Lower leg skin (tissue), 4 donors: ENCODE results near the gene PQBP1. TPM values are rescaled to one million over a fixed set of nuclear protein-coding genes. Genes with fewer than 3 reads are reported as not detected.

Source experiments
- DNase-seq, 2 donors: peaks; one replicate each; pipeline ENCODE4 v3.0.0-alpha.2; 2019; ENCODE audit warnings: low spot score in 2 of 2
- H3K4me3 ChIP-seq: fragments of 200-600 bp; sonication (generic); 2 replicates; pipeline ENCODE4 v1.5.1; 2017; ENCODE audit warnings: mild to moderate bottlenecking, low read depth; ENCODE audit not compliant: poor library complexity, severe bottlenecking
- POLR2A ChIP-seq, 2 donors: fragments of 450-650 bp; IDR thresholded peaks; one replicate each; pipeline ENCODE4 v1.6.1; 2016 to 2017; ENCODE audit warnings: antibody characterized with exemption in 2 of 2, mild to moderate bottlenecking in 1 of 2, moderate library complexity in 1 of 2
- WGBS, 2 donors: methylation state at CpG; one replicate each; pipeline ENCODE4 v1.1.5; 2018; 5-methylcytosine and 5-hydroxymethylcytosine counted together
- intact Hi-C: fragments of 100-400 bp; cut with DNase I; formaldehyde crosslinking; loops from one replicate; pipeline ENCODE4 v1.15.0; 2023; ENCODE audit warnings: low total_unique reads
- total RNA-seq, 4 donors: library from RNA; depleted of rRNA; stranded (reverse); fragments of >200 nt; gene quantifications; one replicate each; pipeline ENCODE4 v1.1.0, GENCODE V29; 2016
- TF ChIP-seq, protein P1 (sequence below), 3 donors: fragments of 450-650 bp; IDR thresholded peaks; one replicate each; pipeline ENCODE4 v1.5.1; 2016; ENCODE audit warnings: antibody characterized with exemption in 3 of 3, mild to moderate bottlenecking in 3 of 3, moderate library complexity in 2 of 3

PQBP1 gene
- total RNA-seq, 4 donors from 2014 or later = 68.0 to 88.6 (median 73.6) TPM

DNA sequence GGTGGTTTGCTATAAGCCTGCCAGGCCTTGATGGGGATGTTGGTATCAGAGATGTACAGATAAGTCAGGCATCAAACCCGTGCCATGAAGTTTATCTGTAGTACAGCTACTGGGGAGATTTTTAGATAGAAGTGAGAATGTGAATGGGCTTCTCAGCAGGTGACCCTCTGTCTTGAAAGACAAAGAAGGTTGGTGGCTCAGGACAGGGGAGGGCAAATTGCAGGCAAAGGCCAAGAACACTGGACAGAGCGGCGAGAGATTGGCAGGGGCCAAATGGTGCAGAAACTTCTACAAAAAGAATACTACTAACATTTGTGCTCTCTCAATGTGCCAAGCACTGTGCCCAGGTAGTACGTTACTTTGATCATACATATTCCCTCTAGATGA, 23.0 kb downstream of the PQBP1 start:
- intact Hi-C loops = no loop called here
- DNase-seq = no peak
- TF ChIP-seq, protein P1, sequence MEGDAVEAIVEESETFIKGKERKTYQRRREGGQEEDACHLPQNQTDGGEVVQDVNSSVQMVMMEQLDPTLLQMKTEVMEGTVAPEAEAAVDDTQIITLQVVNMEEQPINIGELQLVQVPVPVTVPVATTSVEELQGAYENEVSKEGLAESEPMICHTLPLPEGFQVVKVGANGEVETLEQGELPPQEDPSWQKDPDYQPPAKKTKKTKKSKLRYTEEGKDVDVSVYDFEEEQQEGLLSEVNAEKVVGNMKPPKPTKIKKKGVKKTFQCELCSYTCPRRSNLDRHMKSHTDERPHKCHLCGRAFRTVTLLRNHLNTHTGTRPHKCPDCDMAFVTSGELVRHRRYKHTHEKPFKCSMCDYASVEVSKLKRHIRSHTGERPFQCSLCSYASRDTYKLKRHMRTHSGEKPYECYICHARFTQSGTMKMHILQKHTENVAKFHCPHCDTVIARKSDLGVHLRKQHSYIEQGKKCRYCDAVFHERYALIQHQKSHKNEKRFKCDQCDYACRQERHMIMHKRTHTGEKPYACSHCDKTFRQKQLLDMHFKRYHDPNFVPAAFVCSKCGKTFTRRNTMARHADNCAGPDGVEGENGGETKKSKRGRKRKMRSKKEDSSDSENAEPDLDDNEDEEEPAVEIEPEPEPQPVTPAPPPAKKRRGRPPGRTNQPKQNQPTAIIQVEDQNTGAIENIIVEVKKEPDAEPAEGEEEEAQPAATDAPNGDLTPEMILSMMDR (IDR thresholded peaks at IDR 0.05) = no peak
- no peak for TF ChIP-seq POLR2A (IDR thresholded peaks at IDR 0.05)
- WGBS, 2 donors = 72 to 83% methylated on average over 4 of the region's 4 CpGs
- H3K4me3 ChIP-seq = no peak overlapping the region

DNA sequence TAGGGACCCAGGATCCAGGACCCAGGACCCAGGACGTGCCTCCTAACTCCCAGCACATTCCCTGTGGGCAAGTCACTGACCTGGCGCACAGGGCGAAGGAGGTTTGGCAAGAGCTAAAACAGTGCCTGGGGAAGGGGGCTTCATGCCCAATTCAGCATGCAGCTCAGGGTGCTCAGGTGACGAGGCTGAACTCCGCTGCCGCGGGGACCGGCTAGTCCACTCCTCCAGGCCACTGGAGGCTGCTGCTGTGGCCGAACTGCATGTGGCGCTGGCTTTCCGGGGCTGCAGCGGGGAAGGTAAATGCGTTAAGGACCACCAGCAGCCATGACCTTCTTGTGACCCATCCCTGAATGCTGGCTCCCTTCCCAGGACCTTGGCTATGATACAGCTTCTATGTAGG, 26.0 kb downstream of the PQBP1 start:
- DNase-seq = no peak
- intact Hi-C loops = no loop called here

DNA sequence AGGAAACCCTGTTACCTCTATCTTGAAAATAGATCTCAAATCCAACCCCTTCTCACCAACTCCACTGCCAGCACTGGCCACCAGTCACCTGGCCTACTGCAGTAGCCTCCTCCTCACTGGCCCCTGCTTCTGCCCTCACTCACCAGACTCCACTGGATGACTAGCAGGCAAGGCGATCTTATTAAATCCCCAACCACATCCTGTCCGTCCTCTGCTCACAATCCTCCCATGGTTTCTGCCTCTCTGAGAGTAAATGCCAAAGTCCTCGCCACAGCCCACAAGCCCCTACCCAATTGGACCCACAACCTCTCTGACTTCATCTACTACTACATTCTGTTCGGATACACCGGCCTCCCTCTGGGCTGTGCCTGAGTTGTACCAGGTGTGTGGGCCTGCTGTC, 26.5 kb downstream of the PQBP1 start:
- intact Hi-C loops = no loop called here
- no peak for DNase-seq
- TF ChIP-seq, protein P1 (IDR thresholded peaks at IDR 0.05) = no peak
- TF ChIP-seq POLR2A (IDR thresholded peaks at IDR 0.05) = no peak
- no peak overlapping the region for H3K4me3 ChIP-seq
- 85 to 93% methylated on average over 5 of the region's 5 CpGs for WGBS, 2 donors

More for the DNA sequence above, 26.0 kb downstream of the PQBP1 start:
- 87 to 100% methylated on average over 2 to 13 of the region's 13 CpGs for WGBS, 2 donors
- TF ChIP-seq, protein P1 (IDR thresholded peaks at IDR 0.05) = no peak
- no peak overlapping the region for H3K4me3 ChIP-seq

DNA sequence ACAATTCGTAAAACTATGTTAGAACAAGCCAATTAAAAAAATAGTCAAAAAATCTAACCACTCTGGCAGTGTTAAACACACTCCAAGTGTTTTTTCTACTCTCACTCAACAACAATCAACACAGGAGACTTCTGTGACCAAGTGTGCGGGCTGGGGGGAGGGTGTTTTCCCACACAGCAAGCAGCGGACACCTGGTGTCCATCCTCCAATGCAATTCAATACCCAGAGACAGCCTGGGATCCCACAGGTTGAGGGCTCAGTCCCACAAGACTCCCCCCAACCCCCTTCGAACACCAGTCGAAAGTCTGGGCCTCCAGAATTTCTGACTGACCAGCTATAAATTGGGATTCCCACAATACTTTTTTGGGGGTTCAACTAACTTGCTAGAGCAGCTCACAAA, 29.4 kb downstream of the PQBP1 start:
- WGBS, 2 donors = 67 to 83% methylated on average over 5 of the region's 5 CpGs
- no peak for DNase-seq
- intact Hi-C loops = no loop called here
- no peak overlapping the region for H3K4me3 ChIP-seq
- no peak for TF ChIP-seq POLR2A (IDR thresholded peaks at IDR 0.05)
- TF ChIP-seq, protein P1 (IDR thresholded peaks at IDR 0.05) = no peak

DNA sequence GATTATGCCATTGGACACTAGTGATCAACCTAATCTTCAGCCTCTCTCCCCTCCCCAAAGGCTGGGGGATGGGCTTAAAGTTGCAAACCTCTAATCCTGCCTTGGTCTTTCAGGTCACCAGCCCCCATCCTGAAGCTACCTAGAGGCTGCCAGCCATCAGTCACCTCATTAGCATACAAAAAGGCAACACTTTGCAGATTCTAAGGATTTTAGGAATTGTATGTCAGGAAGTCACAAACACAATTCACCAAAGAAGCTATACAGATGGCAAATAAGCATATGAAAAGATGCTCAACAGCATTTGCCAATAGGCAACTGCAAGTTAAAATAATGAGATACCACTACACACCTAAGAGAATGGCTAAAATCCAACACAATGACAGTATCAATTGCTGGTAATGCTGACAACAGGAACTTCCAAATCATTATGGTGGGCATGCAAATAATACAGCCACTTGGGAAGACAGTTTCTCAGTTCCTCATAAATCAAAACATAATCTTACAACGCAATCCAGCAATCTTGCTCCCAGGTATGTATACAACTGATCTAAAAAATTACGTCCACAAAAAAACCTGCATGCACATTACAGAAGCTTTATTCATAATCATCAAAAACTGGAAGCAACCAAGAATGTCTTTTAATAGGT, 30.1 kb downstream of the PQBP1 start:
- TF ChIP-seq, protein P1 (IDR thresholded peaks at IDR 0.05) = no peak
- no peak for TF ChIP-seq POLR2A (IDR thresholded peaks at IDR 0.05)
- DNase-seq = no peak
- WGBS, 2 donors = 74 to 85% methylated on average over 2 of the region's 2 CpGs
- intact Hi-C loops = no loop called here
- no peak overlapping the region for H3K4me3 ChIP-seq

DNA sequence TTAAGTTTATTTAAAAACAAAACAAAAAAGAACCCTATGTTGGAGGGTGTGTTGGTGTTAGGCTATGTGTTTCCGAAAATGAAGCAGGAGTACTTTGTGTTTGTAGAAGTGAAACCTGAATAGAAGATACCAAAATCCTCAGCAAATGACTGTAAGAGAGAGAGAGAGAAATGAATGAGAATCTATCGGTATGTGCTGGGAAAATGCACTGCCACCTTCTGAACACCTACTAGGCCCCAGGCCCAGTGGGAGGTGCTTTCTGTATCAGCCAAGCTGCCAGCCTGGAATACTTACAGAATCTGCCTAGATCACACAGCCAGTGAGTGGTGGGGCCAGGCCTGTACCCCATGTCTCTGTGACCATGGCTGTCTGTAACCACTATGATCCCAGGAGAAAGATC, 36.0 kb downstream of the PQBP1 start:
- intact Hi-C loops = no loop called here
- no peak for DNase-seq
- H3K4me3 ChIP-seq = no peak overlapping the region
- 94 to 95% methylated on average over 2 of the region's 2 CpGs for WGBS, 2 donors
- TF ChIP-seq, protein P1 (IDR thresholded peaks at IDR 0.05) = no peak
- no peak for TF ChIP-seq POLR2A (IDR thresholded peaks at IDR 0.05)
